ENCODE data around the gene PLD1.

The PLD1 gene

GRCh38 chr3:171811295-171811912 lies 1.1 kb upstream of the PLD1 start:
- Histone ChIP-seq H3K27ac (peak overlapping the region; percentile 85 to 92), H3K4me3 (no peak overlapping the region)

GRCh38 chr3:171810629-171811294 lies 479 bp upstream of the PLD1 start:
- H3K27ac ChIP-seq, result peak overlapping the region; percentile 85 to 92
- H3K4me3 ChIP-seq, result peak overlapping the region; percentile 82
- no peak for DNase-seq (ENCODE audit: low spot score)
- no peak for TF ChIP-seq CTCF (IDR thresholded peaks at IDR 0.05)

More at GRCh38 chr3:171811295-171811912, 1.1 kb upstream of the PLD1 start:
- TF ChIP-seq CTCF (IDR thresholded peaks at IDR 0.05), result no peak
- no peak for DNase-seq (ENCODE audit: low spot score)

- Histone ChIP-seq H3K4me3 (peak overlapping the region; percentile 82), H3K27ac (peak overlapping the region; percentile 85 to 92)
- DNase-seq (ENCODE audit: low spot score), result no peak
- no peak for TF ChIP-seq CTCF (IDR thresholded peaks at IDR 0.05)
Observed at GRCh38 chr3:171809611-171809860, 747 bp downstream of the PLD1 start.

- TF ChIP-seq CTCF (IDR thresholded peaks at IDR 0.05), result no peak
- Histone ChIP-seq H3K4me3 (no peak overlapping the region), H3K27ac (no peak overlapping the region)
- no peak for DNase-seq (ENCODE audit: low spot score)
Observed at GRCh38 chr3:171807806-171808205, 2.5 kb downstream of the PLD1 start.

- Histone ChIP-seq H3K4me3 (no peak overlapping the region), H3K27ac (peak overlapping the region in 1 of 2 donors; percentile 27)
- DNase-seq (ENCODE audit: low spot score), result no peak
- no peak for TF ChIP-seq CTCF (IDR thresholded peaks at IDR 0.05)
Observed at GRCh38 chr3:171807129-171807675, 3.1 kb downstream of the PLD1 start.

GRCh38 chr3:171806200-171807128 lies 3.8 kb downstream of the PLD1 start:
- peak overlapping the region; percentile 27 to 86 for H3K27ac ChIP-seq

More at GRCh38 chr3:171806200-171807128, 3.8 kb downstream of the PLD1 start:
- no peak for TF ChIP-seq CTCF (IDR thresholded peaks at IDR 0.05)
- no peak for DNase-seq (ENCODE audit: low spot score)
- H3K4me3 ChIP-seq, result no peak overlapping the region
